OCI-LY3 (cell line): ENCODE results near the gene INHBA.

ENCODE experiments used
- CTCF ChIP-seq: fragments of 200-600, 300-600 bp; sonication (generic); IDR thresholded peaks from 2 replicates; pipeline ENCODE4 v1.5.1; 2014; ENCODE audit warnings: antibody characterized with exemption, low read length, low read depth
- EZH2phosphoT487 ChIP-seq: fragments of 200-600 bp; shearing (Covaris generic); IDR thresholded peaks from 2 replicates; pipeline ENCODE4 v1.6.1; 2018; ENCODE audit warnings: antibody characterized with exemption, mixed run types, low read depth

- TF ChIP-seq CTCF (no peak), EZH2phosphoT487 (no peak)
Measured at GRCh38 chr7:41750661-41751540, 48.0 kb upstream of the INHBA start.
